HG03039 (cell line): ENCODE measurements around the gene HYAL3.
A peak's percentile ranks its signal among the peaks of the same experiment; 100 is the strongest.
"Not testable (repeated sequence)": the region's sequence is repeated elsewhere in the genome, so short reads cannot be mapped to it uniquely, and the experiment has no call there.

Source experiments
- ATAC-seq: cut with Tn5 transposase; IDR thresholded peaks from one replicate; pipeline ENCODE4 v1.9.1; 2021; ENCODE audit warnings: mild to moderate bottlenecking, moderate library complexity; ENCODE audit not compliant: unreplicated experiment

HYAL3 gene

GRCh38 chr3:50293079-50293801 is 6.0 kb downstream of the HYAL3 start:
- ATAC-seq, result no peak

GRCh38 chr3:50292159-50293078 is 6.8 kb downstream of the HYAL3 start, which contains the start of gene IFRD2:
TSS of gene IFRD2 (minus strand) at chr3:50292429. CDS start at chr3:50292274, 155 bp downstream.
- peak; percentile 86 for ATAC-seq

- ATAC-seq, result no peak
Observed at GRCh38 chr3:50290161-50290641, 9.0 kb downstream of the HYAL3 start.

- ATAC-seq, result no peak
Observed at GRCh38 chr3:50289130-50289529, 10.1 kb downstream of the HYAL3 start.

GRCh38 chr3:50288387-50289007 is 10.7 kb downstream of the HYAL3 start:
- ATAC-seq, result no peak

GRCh38 chr3:50287262-50287661 is 11.9 kb downstream of the HYAL3 start:
- no peak for ATAC-seq

- no peak for ATAC-seq
Observed at GRCh38 chr3:50286322-50287227, 12.6 kb downstream of the HYAL3 start.

GRCh38 chr3:50284121-50284520 is 15.1 kb downstream of the HYAL3 start:
- not testable (repeated sequence) for ATAC-seq

GRCh38 chr3:50279255-50280016 is 19.8 kb downstream of the HYAL3 start:
- ATAC-seq, result no peak

- ATAC-seq, result no peak
Observed at GRCh38 chr3:50278880-50279224, 20.4 kb downstream of the HYAL3 start, which contains the start of gene LSMEM2. TSS of gene LSMEM2 (plus strand) at chr3:50279087. CDS start at chr3:50279114, 27 bp downstream.

- ATAC-seq, result no peak
Observed at GRCh38 chr3:50278123-50278879, 20.9 kb downstream of the HYAL3 start.

GRCh38 chr3:50276762-50277101 is 22.5 kb downstream of the HYAL3 start:
- ATAC-seq, result no peak

- ATAC-seq, result no peak
Observed at GRCh38 chr3:50275996-50276761, 23.0 kb downstream of the HYAL3 start.

- ATAC-seq, result no peak
Observed at GRCh38 chr3:50275141-50275995, 23.8 kb downstream of the HYAL3 start.

GRCh38 chr3:50274371-50275104 is 24.7 kb downstream of the HYAL3 start:
- ATAC-seq, result no peak

GRCh38 chr3:50273689-50274065 is 25.5 kb downstream of the HYAL3 start:
- ATAC-seq, result no peak
